ENCODE results near the gene PLXNA3.

DNA sequence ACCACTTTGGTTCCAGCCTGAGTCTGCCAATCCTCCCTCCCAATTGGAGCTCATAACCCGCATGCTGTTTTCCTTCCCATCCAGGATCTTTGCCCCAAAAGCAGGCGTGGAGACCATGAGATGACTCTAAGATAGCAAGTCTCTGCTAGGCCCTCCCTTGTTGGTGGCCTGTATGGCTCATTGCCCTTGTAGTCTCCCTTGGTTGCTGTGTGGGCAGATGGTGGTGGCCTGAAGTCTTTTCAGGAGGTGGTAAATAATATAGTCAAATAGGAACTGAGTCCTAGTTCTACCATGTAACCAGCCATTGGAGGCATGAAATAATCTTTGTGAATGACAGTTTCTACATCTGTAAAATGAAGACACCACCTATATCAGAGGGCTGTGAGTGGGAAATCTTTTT lies 28.4 kb upstream of the PLXNA3 start:
- TF ChIP-seq, protein P1, sequence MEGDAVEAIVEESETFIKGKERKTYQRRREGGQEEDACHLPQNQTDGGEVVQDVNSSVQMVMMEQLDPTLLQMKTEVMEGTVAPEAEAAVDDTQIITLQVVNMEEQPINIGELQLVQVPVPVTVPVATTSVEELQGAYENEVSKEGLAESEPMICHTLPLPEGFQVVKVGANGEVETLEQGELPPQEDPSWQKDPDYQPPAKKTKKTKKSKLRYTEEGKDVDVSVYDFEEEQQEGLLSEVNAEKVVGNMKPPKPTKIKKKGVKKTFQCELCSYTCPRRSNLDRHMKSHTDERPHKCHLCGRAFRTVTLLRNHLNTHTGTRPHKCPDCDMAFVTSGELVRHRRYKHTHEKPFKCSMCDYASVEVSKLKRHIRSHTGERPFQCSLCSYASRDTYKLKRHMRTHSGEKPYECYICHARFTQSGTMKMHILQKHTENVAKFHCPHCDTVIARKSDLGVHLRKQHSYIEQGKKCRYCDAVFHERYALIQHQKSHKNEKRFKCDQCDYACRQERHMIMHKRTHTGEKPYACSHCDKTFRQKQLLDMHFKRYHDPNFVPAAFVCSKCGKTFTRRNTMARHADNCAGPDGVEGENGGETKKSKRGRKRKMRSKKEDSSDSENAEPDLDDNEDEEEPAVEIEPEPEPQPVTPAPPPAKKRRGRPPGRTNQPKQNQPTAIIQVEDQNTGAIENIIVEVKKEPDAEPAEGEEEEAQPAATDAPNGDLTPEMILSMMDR (IDR thresholded peaks at IDR 0.05) = no peak
- TF ChIP-seq EZH2 (IDR thresholded peaks at IDR 0.05) = no peak

All from neural progenitor cell (in vitro differentiated cells).